Progenitor cell of endocrine pancreas (in vitro differentiated cells): ENCODE data around the gene CTPS1. TPM values are rescaled to one million over a fixed set of nuclear protein-coding genes. Genes with fewer than 3 reads are reported as not detected.

Experiments
- DNase-seq: peaks from one replicate; pipeline ENCODE4 v3.0.0; 2021; ENCODE audit warnings: low spot score; ENCODE audit not compliant: unreplicated experiment
- H3K27ac Mint-ChIP-seq: 2 replicates; pipeline ENCODE4 v1.8.0; 2021; ENCODE audit warnings: mild to moderate bottlenecking, moderate library complexity, mixed read lengths
- H3K27me3 Mint-ChIP-seq: 2 replicates; pipeline ENCODE4 v1.8.0; 2021; ENCODE audit warnings: mixed read lengths
- H3K36me3 Mint-ChIP-seq: 2 replicates; pipeline ENCODE4 v1.8.0; 2022; ENCODE audit warnings: mixed read lengths; ENCODE audit not compliant: insufficient read depth
- H3K4me1 Mint-ChIP-seq: 2 replicates; pipeline ENCODE4 v1.8.0; 2021; ENCODE audit warnings: low read depth, mixed read lengths
- H3K4me3 Mint-ChIP-seq: 2 replicates; pipeline ENCODE4 v1.8.0; 2021; ENCODE audit warnings: low read depth, mild to moderate bottlenecking, moderate library complexity, mixed read lengths
- H3K9me3 Mint-ChIP-seq: 2 replicates; pipeline ENCODE4 v1.8.0; 2021; ENCODE audit warnings: low read depth, mixed read lengths
- CTCF ChIP-seq: fragments of 200-600 bp; sonication (generic); IDR thresholded peaks from one replicate; pipeline ENCODE4 v1.5.0; 2021; ENCODE audit warnings: antibody characterized with exemption, mild to moderate bottlenecking; ENCODE audit not compliant: unreplicated experiment
- total RNA-seq: library from RNA; stranded (reverse); gene quantifications from 2 replicates; pipeline ENCODE4 v1.2.1, GENCODE V29; 2021

CTPS1 gene
- total RNA-seq, 1 donor from 2014 or later: 37.6 TPM

- H3K4me3 Mint-ChIP-seq: no peak overlapping the region
- H3K4me1 Mint-ChIP-seq: peaks cover 10% of the 10 kb centered on the region
- no peak for TF ChIP-seq CTCF
- H3K9me3 Mint-ChIP-seq: no peaks in the 10 kb centered on the region
- H3K27me3 Mint-ChIP-seq: no peaks in the 10 kb centered on the region
- H3K27ac Mint-ChIP-seq: no peak overlapping the region
- no peaks in the 10 kb centered on the region for H3K36me3 Mint-ChIP-seq
- DNase-seq: no peak
Measured at GRCh38 chr1:40936931-40937339, 42.6 kb upstream of the CTPS1 start.

DNA sequence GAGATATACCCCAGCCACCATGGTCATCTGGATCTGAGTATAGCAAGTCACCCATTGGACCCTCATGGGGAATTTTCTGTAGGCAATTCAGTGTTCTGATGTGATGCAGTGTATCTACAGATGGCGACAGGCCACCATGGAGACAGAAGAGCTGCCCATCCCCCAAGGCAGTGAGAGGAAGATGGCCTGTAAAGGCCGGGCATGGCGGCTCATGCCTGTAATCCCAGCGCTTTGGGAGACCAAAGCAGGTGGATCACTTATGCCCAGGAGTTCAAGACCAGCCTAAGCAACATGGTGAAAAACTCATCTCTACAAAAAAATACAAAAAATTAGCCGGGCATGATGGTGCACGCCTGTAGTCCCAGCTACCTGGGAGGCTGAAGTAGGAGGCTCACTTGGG, 41.1 kb upstream of the CTPS1 start:
- Mint-ChIP-seq H3K4me1 (peaks cover 1% of the 10 kb centered on the region), H3K9me3 (no peaks in the 10 kb centered on the region), H3K36me3 (no peaks in the 10 kb centered on the region), H3K27ac (no peak overlapping the region), H3K27me3 (no peaks in the 10 kb centered on the region), H3K4me3 (no peak overlapping the region)
- no peak for DNase-seq
- no peak for TF ChIP-seq CTCF

- DNase-seq: no peak
- Mint-ChIP-seq H3K4me3 (no peak overlapping the region), H3K9me3 (no peaks in the 10 kb centered on the region), H3K27ac (no peak overlapping the region), H3K36me3 (no peaks in the 10 kb centered on the region), H3K4me1 (peaks cover 1% of the 10 kb centered on the region), H3K27me3 (no peaks in the 10 kb centered on the region)
- no peak for TF ChIP-seq CTCF
Measured at GRCh38 chr1:40939320-40940059, 40.0 kb upstream of the CTPS1 start.

GRCh38 chr1:40944326-40944725, 35.2 kb upstream of the CTPS1 start:
- Mint-ChIP-seq H3K27ac (no peak overlapping the region), H3K4me3 (no peak overlapping the region), H3K9me3 (peaks cover 3% of the 10 kb centered on the region), H3K27me3 (no peaks in the 10 kb centered on the region), H3K4me1 (peaks cover 9% of the 10 kb centered on the region), H3K36me3 (no peaks in the 10 kb centered on the region)
- DNase-seq: no peak
- no peak for TF ChIP-seq CTCF

GRCh38 chr1:40944841-40945430, 34.6 kb upstream of the CTPS1 start:
- Mint-ChIP-seq H3K27me3 (no peaks in the 10 kb centered on the region), H3K4me3 (no peak overlapping the region), H3K36me3 (no peaks in the 10 kb centered on the region), H3K27ac (no peak overlapping the region), H3K9me3 (peaks cover 3% of the 10 kb centered on the region), H3K4me1 (peaks cover 7% of the 10 kb centered on the region)
- no peak for DNase-seq
- TF ChIP-seq CTCF: no peak
